ENCODE measurements around the gene OPRM1. TPM values are rescaled to one million over a fixed set of nuclear protein-coding genes. Genes with fewer than 3 reads are reported as not detected.

The OPRM1 gene
- total RNA-seq, 1 donor from 2014 or later, result not detected

DNA sequence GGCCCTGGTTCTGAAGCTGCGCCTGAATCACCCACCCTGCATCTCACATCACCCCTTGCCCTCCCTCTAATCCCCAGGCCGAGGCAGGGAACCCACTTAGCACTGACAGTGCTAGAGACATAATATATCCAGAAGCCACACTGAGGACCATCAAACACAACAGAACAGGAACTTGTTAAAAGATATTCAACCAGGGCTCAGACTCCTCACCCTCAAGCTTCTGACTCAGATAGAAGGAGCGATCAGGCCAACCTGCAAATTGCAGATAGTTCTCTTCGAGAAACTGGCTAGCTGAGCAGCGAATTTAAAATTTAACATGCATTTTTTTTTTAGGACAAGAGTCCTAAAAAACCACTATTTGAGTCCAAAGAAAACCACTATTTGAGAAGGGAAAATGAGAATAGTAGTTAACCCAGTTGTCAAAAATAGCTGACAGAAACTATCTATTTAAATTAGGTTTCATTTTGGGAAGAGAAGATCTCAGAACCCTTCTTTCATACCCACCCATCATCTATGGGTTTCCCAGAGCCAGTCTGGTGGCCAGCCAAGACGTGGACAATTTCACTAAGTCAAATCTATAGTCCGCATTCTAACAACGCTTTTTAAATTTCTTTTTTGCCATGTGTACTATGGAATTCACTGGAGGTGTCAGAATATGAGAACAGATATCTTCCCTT, 95.6 kb downstream of the OPRM1 start:
- Mint-ChIP-seq H3K4me1 (ENCODE audit: unreplicated experiment) (peaks cover 12% of the 10 kb centered on the region), H3K27me3 (ENCODE audit: unreplicated experiment) (peaks cover 4% of the 10 kb centered on the region), H3K27ac (ENCODE audit: unreplicated experiment) (no peak overlapping the region), H3K36me3 (ENCODE audit: low read depth, unreplicated experiment) (no peaks in the 10 kb centered on the region), H3K9me3 (ENCODE audit: unreplicated experiment) (no peaks in the 10 kb centered on the region), H3K4me3 (ENCODE audit: unreplicated experiment) (no peak overlapping the region)
- no peak for DNase-seq (ENCODE audit: low spot score)
- TF ChIP-seq, protein P1, sequence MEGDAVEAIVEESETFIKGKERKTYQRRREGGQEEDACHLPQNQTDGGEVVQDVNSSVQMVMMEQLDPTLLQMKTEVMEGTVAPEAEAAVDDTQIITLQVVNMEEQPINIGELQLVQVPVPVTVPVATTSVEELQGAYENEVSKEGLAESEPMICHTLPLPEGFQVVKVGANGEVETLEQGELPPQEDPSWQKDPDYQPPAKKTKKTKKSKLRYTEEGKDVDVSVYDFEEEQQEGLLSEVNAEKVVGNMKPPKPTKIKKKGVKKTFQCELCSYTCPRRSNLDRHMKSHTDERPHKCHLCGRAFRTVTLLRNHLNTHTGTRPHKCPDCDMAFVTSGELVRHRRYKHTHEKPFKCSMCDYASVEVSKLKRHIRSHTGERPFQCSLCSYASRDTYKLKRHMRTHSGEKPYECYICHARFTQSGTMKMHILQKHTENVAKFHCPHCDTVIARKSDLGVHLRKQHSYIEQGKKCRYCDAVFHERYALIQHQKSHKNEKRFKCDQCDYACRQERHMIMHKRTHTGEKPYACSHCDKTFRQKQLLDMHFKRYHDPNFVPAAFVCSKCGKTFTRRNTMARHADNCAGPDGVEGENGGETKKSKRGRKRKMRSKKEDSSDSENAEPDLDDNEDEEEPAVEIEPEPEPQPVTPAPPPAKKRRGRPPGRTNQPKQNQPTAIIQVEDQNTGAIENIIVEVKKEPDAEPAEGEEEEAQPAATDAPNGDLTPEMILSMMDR (IDR thresholded peaks at IDR 0.05; ENCODE audit: unreplicated experiment), result no peak

DNA sequence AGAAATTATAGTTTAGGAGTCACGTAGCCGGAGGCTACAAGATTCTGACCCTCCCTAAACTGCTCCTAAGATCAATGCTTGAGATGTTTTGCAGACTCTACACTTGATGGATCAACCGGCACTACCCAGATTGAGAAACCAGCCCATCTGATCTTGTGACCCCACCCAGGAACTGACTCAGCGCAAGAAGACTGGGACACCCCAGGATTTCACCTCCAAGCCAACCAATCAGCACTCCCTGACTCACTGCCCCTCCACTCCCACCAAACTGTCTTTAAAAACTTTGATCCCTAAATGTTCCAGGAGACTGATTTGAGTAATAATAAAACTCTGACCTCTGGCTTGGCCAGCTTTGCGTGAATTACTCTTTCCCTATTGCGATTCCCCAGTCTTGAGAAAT, 99.8 kb downstream of the OPRM1 start:
- no peak overlapping the region for H3K27ac Mint-ChIP-seq (ENCODE audit: unreplicated experiment)
- no peaks in the 10 kb centered on the region for H3K9me3 Mint-ChIP-seq (ENCODE audit: unreplicated experiment)
- no peaks in the 10 kb centered on the region for H3K36me3 Mint-ChIP-seq (ENCODE audit: low read depth, unreplicated experiment)
- H3K4me1 Mint-ChIP-seq (ENCODE audit: unreplicated experiment), result no peaks in the 10 kb centered on the region
- H3K27me3 Mint-ChIP-seq (ENCODE audit: unreplicated experiment), result peaks cover 6% of the 10 kb centered on the region
- DNase-seq (ENCODE audit: low spot score), result no peak
- TF ChIP-seq, protein P1 (IDR thresholded peaks at IDR 0.05; ENCODE audit: unreplicated experiment), result no peak
- H3K4me3 Mint-ChIP-seq (ENCODE audit: unreplicated experiment), result no peak overlapping the region

DNA sequence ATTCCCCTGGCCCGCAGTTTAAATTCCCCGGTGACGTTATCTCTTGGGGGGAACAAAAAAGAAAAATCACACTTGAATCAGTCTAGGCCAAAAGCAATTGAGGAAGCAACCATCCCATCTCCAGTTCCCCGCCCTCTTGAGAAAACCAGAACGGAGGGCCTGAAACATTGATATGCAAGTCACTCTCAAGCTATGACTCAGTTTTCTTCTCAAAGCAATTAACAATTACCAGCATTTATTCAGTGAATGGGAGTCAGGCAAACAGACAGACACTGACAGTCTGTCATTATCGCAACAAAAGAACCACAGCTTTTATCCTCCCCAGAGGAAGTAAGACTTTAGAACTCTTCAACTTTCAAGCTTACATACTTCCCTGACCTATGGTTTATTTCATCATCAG, 100.9 kb downstream of the OPRM1 start:
- no peaks in the 10 kb centered on the region for H3K36me3 Mint-ChIP-seq (ENCODE audit: low read depth, unreplicated experiment)
- H3K9me3 Mint-ChIP-seq (ENCODE audit: unreplicated experiment), result no peaks in the 10 kb centered on the region
- TF ChIP-seq, protein P1 (IDR thresholded peaks at IDR 0.05; ENCODE audit: unreplicated experiment), result no peak
- no peak overlapping the region for H3K27ac Mint-ChIP-seq (ENCODE audit: unreplicated experiment)
- peaks cover 6% of the 10 kb centered on the region for H3K27me3 Mint-ChIP-seq (ENCODE audit: unreplicated experiment)
- no peak overlapping the region for H3K4me3 Mint-ChIP-seq (ENCODE audit: unreplicated experiment)
- H3K4me1 Mint-ChIP-seq (ENCODE audit: unreplicated experiment), result no peaks in the 10 kb centered on the region
- DNase-seq (ENCODE audit: low spot score), result no peak

DNA sequence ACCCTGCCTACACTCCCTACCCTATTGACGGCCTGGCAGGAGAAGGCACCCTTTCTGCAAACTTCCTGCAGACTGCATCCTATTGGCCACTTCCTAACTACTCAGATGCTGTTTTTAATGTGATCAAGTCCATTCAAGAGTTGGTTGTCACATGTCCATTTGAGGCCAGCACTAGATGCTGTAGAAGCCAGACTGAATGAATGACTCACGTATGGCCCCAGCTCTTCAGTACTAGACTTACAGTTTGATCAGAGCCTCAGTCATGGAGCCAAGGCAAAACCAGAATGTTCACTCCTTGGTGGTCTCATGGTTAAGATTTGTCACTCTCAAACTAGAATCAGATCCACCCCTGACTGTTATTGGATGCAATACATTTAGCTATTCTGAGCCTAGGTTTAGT, 101.7 kb downstream of the OPRM1 start:
- no peak for DNase-seq (ENCODE audit: low spot score)
- Mint-ChIP-seq H3K9me3 (ENCODE audit: unreplicated experiment) (no peaks in the 10 kb centered on the region), H3K4me1 (ENCODE audit: unreplicated experiment) (no peaks in the 10 kb centered on the region), H3K27me3 (ENCODE audit: unreplicated experiment) (peaks cover 6% of the 10 kb centered on the region), H3K36me3 (ENCODE audit: low read depth, unreplicated experiment) (no peaks in the 10 kb centered on the region), H3K27ac (ENCODE audit: unreplicated experiment) (no peak overlapping the region), H3K4me3 (ENCODE audit: unreplicated experiment) (no peak overlapping the region)
- TF ChIP-seq, protein P1 (IDR thresholded peaks at IDR 0.05; ENCODE audit: unreplicated experiment), result no peak

DNA sequence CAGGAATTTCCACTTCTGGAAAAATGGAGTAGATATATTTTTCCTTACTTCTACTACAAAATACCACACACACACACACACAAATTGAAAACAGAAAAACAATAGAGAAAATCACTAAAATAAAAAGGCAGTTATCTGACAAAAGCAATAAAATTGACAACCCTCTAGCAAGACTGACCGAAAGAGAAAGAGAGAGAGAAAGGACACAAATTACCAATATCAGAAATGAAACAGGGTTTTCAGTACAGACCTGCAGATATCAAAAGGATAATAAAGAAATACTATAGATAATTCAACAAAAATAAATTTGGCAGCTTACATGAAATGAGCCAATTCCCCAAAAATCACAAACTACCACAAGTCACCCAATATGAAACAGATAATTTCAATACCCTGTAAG, 104.7 kb downstream of the OPRM1 start:
- Mint-ChIP-seq H3K4me1 (ENCODE audit: unreplicated experiment) (no peaks in the 10 kb centered on the region), H3K27ac (ENCODE audit: unreplicated experiment) (no peak overlapping the region), H3K27me3 (ENCODE audit: unreplicated experiment) (peaks cover 5% of the 10 kb centered on the region), H3K4me3 (ENCODE audit: unreplicated experiment) (no peak overlapping the region), H3K9me3 (ENCODE audit: unreplicated experiment) (no peaks in the 10 kb centered on the region), H3K36me3 (ENCODE audit: low read depth, unreplicated experiment) (no peaks in the 10 kb centered on the region)
- no peak for DNase-seq (ENCODE audit: low spot score)
- TF ChIP-seq, protein P1 (IDR thresholded peaks at IDR 0.05; ENCODE audit: unreplicated experiment), result no peak

Measured in endothelial cell (in vitro differentiated cells).